Astrocyte (in vitro differentiated cells and primary cell): Measurements from ENCODE around the gene ZNF367. TPM values are rescaled to one million over a fixed set of nuclear protein-coding genes. Genes with fewer than 3 reads are reported as not detected.

Experiments used
- DNase-seq: peaks from one replicate; pipeline ENCODE4 v3.0.0-alpha.2; 2010; ENCODE audit warnings: low read depth
- FAIRE-seq: peaks from 2 replicates; lab custom pipeline; 2011; peaks lifted over from hg19 to GRCh38; lab: Jason Lieb, UNC
- H2AFZ ChIP-seq: 2 replicates; pipeline ENCODE4 v1.6.0; 2012; ENCODE audit warnings: low read depth, low read length, inconsistent platforms
- H3K27ac ChIP-seq: 2 replicates; pipeline ENCODE4 v1.5.1; 2011; ENCODE audit warnings: low read depth, low read length, inconsistent platforms
- H3K27me3 ChIP-seq: 2 replicates; pipeline ENCODE4 v1.6.0; 2011; ENCODE audit warnings: low read length, inconsistent platforms; ENCODE audit not compliant: insufficient read depth
- H3K36me3 ChIP-seq: 2 replicates; pipeline ENCODE4 v1.5.1; 2011; ENCODE audit warnings: low read length, inconsistent platforms; ENCODE audit not compliant: insufficient read depth
- H3K4me1 ChIP-seq: 2 replicates; pipeline ENCODE4 v1.5.1; 2011; ENCODE audit warnings: low read length, inconsistent platforms; ENCODE audit not compliant: insufficient read depth
- H3K4me2 ChIP-seq: 2 replicates; pipeline ENCODE4 v1.6.0; 2012; ENCODE audit warnings: low read length, inconsistent platforms
- H3K4me3 ChIP-seq: 2 replicates; pipeline ENCODE4 v1.5.1; 2011; ENCODE audit warnings: low read depth, mild to moderate bottlenecking, low read length, inconsistent platforms; ENCODE audit not compliant: insufficient read depth
- H3K79me2 ChIP-seq: 2 replicates; pipeline ENCODE4 v1.6.0; 2012; ENCODE audit warnings: mild to moderate bottlenecking, low read length, inconsistent platforms; ENCODE audit not compliant: insufficient read depth
- H3K9ac ChIP-seq: 2 replicates; pipeline ENCODE4 v1.6.0; 2012; ENCODE audit warnings: mild to moderate bottlenecking, low read length, inconsistent platforms
- H3K9me3 ChIP-seq: 2 replicates; pipeline ENCODE4 v1.5.1; 2012; ENCODE audit warnings: low read depth, mild to moderate bottlenecking, low read length, inconsistent platforms; ENCODE audit not compliant: insufficient read depth
- H4K20me1 ChIP-seq: 2 replicates; pipeline ENCODE4 v1.6.0; 2012; ENCODE audit warnings: low read length, inconsistent platforms; ENCODE audit not compliant: insufficient read depth
- H3K27ac Mint-ChIP-seq: one replicate; pipeline ENCODE4 v1.8.0; 2021; ENCODE audit warnings: mild to moderate bottlenecking, mixed read lengths; ENCODE audit not compliant: unreplicated experiment
- H3K27me3 Mint-ChIP-seq: one replicate; pipeline ENCODE4 v1.8.0; 2021; ENCODE audit warnings: low read depth, mixed read lengths; ENCODE audit not compliant: unreplicated experiment
- H3K36me3 Mint-ChIP-seq: one replicate; pipeline ENCODE4 v1.8.0; 2021; ENCODE audit warnings: low read depth, mixed read lengths; ENCODE audit not compliant: unreplicated experiment
- H3K4me1 Mint-ChIP-seq: one replicate; pipeline ENCODE4 v1.8.0; 2021; ENCODE audit warnings: low read depth, mixed read lengths; ENCODE audit not compliant: unreplicated experiment
- H3K4me3 Mint-ChIP-seq: one replicate; pipeline ENCODE4 v1.8.0; 2021; ENCODE audit warnings: mild to moderate bottlenecking, moderate library complexity, mixed read lengths; ENCODE audit not compliant: unreplicated experiment
- H3K9me3 Mint-ChIP-seq: one replicate; pipeline ENCODE4 v1.8.0; 2021; ENCODE audit warnings: mild to moderate bottlenecking, mixed read lengths; ENCODE audit not compliant: unreplicated experiment
- CTCF ChIP-seq: IDR thresholded peaks from 2 replicates; pipeline ENCODE4 v1.5.1; 2011; ENCODE audit warnings: low read depth, mild to moderate bottlenecking, inconsistent platforms, low read length, moderate library complexity; ENCODE audit not compliant: insufficient read depth
- EZH2 ChIP-seq: IDR thresholded peaks from 2 replicates; pipeline ENCODE4 v1.6.1; 2012; ENCODE audit warnings: mild to moderate bottlenecking, low read length, inconsistent platforms; ENCODE audit not compliant: insufficient read depth
- total RNA-seq: library from RNA; stranded (reverse); gene quantifications from 2 replicates; pipeline ENCODE4 v1.2.1, GENCODE V29; 2021

The ZNF367 gene
- total RNA-seq, 1 donor from 2014 or later = 0.89 TPM

GRCh38 chr9:96399325-96399633 lies 18.9 kb downstream of the ZNF367 start:
- peaks cover 5% of the 10 kb centered on the region for H3K9me3 Mint-ChIP-seq
- H3K4me1 Mint-ChIP-seq = peaks cover 6% of the 10 kb centered on the region
- H3K27ac Mint-ChIP-seq = no peak overlapping the region
- FAIRE-seq (no peak), DNase-seq (no peak)
- H3K27ac ChIP-seq = no peak overlapping the region
- H3K4me1 ChIP-seq = no peaks in the 10 kb centered on the region
- H3K79me2 ChIP-seq = peaks cover 18% of the 10 kb centered on the region
- H3K27me3 ChIP-seq = no peaks in the 10 kb centered on the region
- no peak overlapping the region for H2AFZ ChIP-seq
- H3K27me3 Mint-ChIP-seq = no peaks in the 10 kb centered on the region
- no peak overlapping the region for H3K9ac ChIP-seq
- no peak overlapping the region for H3K4me3 Mint-ChIP-seq
- no peak overlapping the region for H3K4me3 ChIP-seq
- TF ChIP-seq CTCF (no peak), EZH2 (no peak)
- H4K20me1 ChIP-seq = no peaks in the 10 kb centered on the region
- no peak overlapping the region for H3K4me2 ChIP-seq
- H3K36me3 ChIP-seq = no peaks in the 10 kb centered on the region
- H3K36me3 Mint-ChIP-seq = no peaks in the 10 kb centered on the region
- H3K9me3 ChIP-seq = no peaks in the 10 kb centered on the region

DNA sequence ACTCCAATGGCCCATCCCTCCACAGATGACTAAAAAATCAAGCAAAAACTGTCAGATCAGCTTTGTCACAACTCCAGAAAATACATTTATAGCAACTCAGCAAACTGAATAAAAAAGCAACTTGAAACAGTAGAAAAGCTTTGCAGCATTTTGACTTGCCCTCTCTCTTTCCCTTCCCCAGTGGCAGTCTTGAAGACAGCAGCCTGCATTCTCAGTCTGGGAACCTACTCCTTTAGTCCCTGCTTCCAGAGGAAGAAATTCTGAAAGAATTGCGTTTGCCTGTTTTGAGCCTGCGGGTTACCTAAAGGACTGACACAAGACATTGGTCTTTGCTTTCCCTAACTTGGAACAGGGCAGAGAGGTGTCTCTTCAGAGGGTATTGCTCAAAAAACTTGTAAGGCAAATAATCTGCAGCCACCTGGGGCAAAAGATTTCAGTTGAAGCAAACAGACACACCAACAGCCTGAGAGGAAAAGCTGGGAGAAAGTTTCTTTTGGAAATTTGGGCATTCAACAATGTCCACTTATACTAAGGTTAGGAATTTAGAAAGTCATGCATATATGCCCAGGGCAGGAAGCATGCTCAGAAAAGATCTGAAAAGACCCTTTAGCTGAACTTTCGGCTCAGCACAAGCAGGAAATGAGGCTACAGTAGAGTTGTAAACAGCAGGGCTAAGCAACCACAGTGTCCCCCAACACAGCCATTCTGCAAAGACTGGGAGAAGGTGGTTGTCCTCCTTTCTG lies 19.4 kb downstream of the ZNF367 start:
- H3K36me3 ChIP-seq = no peaks in the 10 kb centered on the region
- TF ChIP-seq EZH2 (no peak), CTCF (no peak)
- Mint-ChIP-seq H3K27me3 (no peaks in the 10 kb centered on the region), H3K4me1 (peaks cover 6% of the 10 kb centered on the region), H3K27ac (no peak overlapping the region), H3K36me3 (no peaks in the 10 kb centered on the region), H3K4me3 (no peak overlapping the region), H3K9me3 (peaks cover 5% of the 10 kb centered on the region)
- no peaks in the 10 kb centered on the region for H3K9me3 ChIP-seq
- H3K27me3 ChIP-seq = no peaks in the 10 kb centered on the region
- H3K79me2 ChIP-seq = peaks cover 18% of the 10 kb centered on the region
- no peaks in the 10 kb centered on the region for H4K20me1 ChIP-seq
- no peak for FAIRE-seq
- H3K27ac ChIP-seq = no peak overlapping the region
- H2AFZ ChIP-seq = no peak overlapping the region
- H3K4me2 ChIP-seq = no peak overlapping the region
- H3K4me3 ChIP-seq = no peak overlapping the region
- no peaks in the 10 kb centered on the region for H3K4me1 ChIP-seq
- no peak for DNase-seq
- no peak overlapping the region for H3K9ac ChIP-seq

DNA sequence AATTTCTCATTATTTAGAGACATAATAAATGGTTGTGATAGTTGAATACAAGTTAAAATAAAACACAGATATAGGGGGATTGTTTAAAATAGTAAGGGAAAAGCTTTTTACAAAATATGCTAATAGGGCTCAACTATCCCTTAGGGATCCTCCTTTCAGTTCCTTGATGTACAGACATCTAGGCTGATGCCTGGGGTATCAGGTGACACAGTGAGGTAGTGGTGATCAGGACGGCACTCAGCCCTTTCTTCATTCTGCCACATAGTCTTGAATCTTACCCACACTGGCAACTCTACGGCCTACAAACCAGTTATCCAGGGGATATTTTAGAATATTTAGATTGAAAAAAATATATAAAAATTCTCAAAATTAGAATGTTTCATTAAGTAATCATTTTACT lies 22.2 kb downstream of the ZNF367 start:
- Mint-ChIP-seq H3K4me3 (no peak overlapping the region), H3K27me3 (no peaks in the 10 kb centered on the region), H3K9me3 (peaks cover 5% of the 10 kb centered on the region), H3K27ac (no peak overlapping the region), H3K36me3 (no peaks in the 10 kb centered on the region), H3K4me1 (peaks cover 6% of the 10 kb centered on the region)
- Histone ChIP-seq H3K9ac (no peak overlapping the region), H3K27me3 (no peaks in the 10 kb centered on the region), H3K4me2 (no peak overlapping the region), H3K27ac (no peak overlapping the region), H3K36me3 (no peaks in the 10 kb centered on the region), H3K4me1 (no peaks in the 10 kb centered on the region), H2AFZ (no peak overlapping the region), H3K4me3 (no peak overlapping the region), H3K9me3 (no peaks in the 10 kb centered on the region), H4K20me1 (no peaks in the 10 kb centered on the region), H3K79me2 (peaks cover 16% of the 10 kb centered on the region)
- FAIRE-seq = no peak
- TF ChIP-seq CTCF (no peak), EZH2 (no peak)
- DNase-seq = no peak
